ENCODE measurements around the gene CHRNA3.

Gene CHRNA3

GRCh38 chr15:78625606-78626280, 4.9 kb upstream of the CHRNA3 start:
- H3K9me3 ChIP-seq (ENCODE audit: control insufficient read depth, low read length), result no peaks in the 10 kb centered on the region
- WGBS, 2 experiments (ENCODE audit: insufficient coverage in 2 of 2), result 89 to 91% methylated on average over 8 to 9 of the region's 12 CpGs
- H3K4me3 ChIP-seq (ENCODE audit: extremely low read depth, insufficient read depth, low read length, poor library complexity, severe bottlenecking), result no peak overlapping the region
- no peaks in the 10 kb centered on the region for H3K4me1 ChIP-seq (ENCODE audit: control insufficient read depth, insufficient read depth, low read length, poor library complexity, severe bottlenecking)
- no peaks in the 10 kb centered on the region for H3K36me3 ChIP-seq (ENCODE audit: control insufficient read depth, insufficient read depth, low read length)
- H3K27ac ChIP-seq (ENCODE audit: low read depth, low read length, severe bottlenecking), result no peak overlapping the region

GRCh38 chr15:78624651-78625590, 4.1 kb upstream of the CHRNA3 start:
- Histone ChIP-seq H3K27ac (ENCODE audit: low read depth, low read length, severe bottlenecking) (no peak overlapping the region), H3K4me1 (ENCODE audit: control insufficient read depth, insufficient read depth, low read length, poor library complexity, severe bottlenecking) (no peaks in the 10 kb centered on the region), H3K36me3 (ENCODE audit: control insufficient read depth, insufficient read depth, low read length) (no peaks in the 10 kb centered on the region), H3K9me3 (ENCODE audit: control insufficient read depth, low read length) (no peaks in the 10 kb centered on the region), H3K4me3 (ENCODE audit: extremely low read depth, insufficient read depth, low read length, poor library complexity, severe bottlenecking) (no peak overlapping the region)
- WGBS, 2 experiments (ENCODE audit: insufficient coverage in 2 of 2), result 91 to 92% methylated on average over 10 to 12 of the region's 17 CpGs

- Histone ChIP-seq H3K36me3 (ENCODE audit: control insufficient read depth, insufficient read depth, low read length) (no peaks in the 10 kb centered on the region), H3K4me1 (ENCODE audit: control insufficient read depth, insufficient read depth, low read length, poor library complexity, severe bottlenecking) (no peaks in the 10 kb centered on the region), H3K27ac (ENCODE audit: low read depth, low read length, severe bottlenecking) (no peak overlapping the region), H3K4me3 (ENCODE audit: extremely low read depth, insufficient read depth, low read length, poor library complexity, severe bottlenecking) (no peak overlapping the region), H3K9me3 (ENCODE audit: control insufficient read depth, low read length) (no peaks in the 10 kb centered on the region)
- 88 to 89% methylated on average over 4 to 5 of the region's 7 CpGs for WGBS, 2 experiments (ENCODE audit: insufficient coverage in 2 of 2)
Observed at GRCh38 chr15:78623786-78624497, 3.1 kb upstream of the CHRNA3 start.

GRCh38 chr15:78621810-78622402, 1.1 kb upstream of the CHRNA3 start:
- Histone ChIP-seq H3K4me3 (ENCODE audit: extremely low read depth, insufficient read depth, low read length, poor library complexity, severe bottlenecking) (no peak overlapping the region), H3K27ac (ENCODE audit: low read depth, low read length, severe bottlenecking) (no peak overlapping the region), H3K9me3 (ENCODE audit: control insufficient read depth, low read length) (no peaks in the 10 kb centered on the region), H3K4me1 (ENCODE audit: control insufficient read depth, insufficient read depth, low read length, poor library complexity, severe bottlenecking) (no peaks in the 10 kb centered on the region), H3K36me3 (ENCODE audit: control insufficient read depth, insufficient read depth, low read length) (no peaks in the 10 kb centered on the region)
- 88 to 89% methylated on average over 6 to 10 of the region's 10 CpGs for WGBS, 2 experiments (ENCODE audit: insufficient coverage in 2 of 2)

GRCh38 chr15:78620021-78620526, 722 bp downstream of the CHRNA3 start:
- H3K4me3 ChIP-seq (ENCODE audit: extremely low read depth, insufficient read depth, low read length, poor library complexity, severe bottlenecking), result peak overlapping the region; percentile 48
- H3K9me3 ChIP-seq (ENCODE audit: control insufficient read depth, low read length), result no peaks in the 10 kb centered on the region
- no peaks in the 10 kb centered on the region for H3K36me3 ChIP-seq (ENCODE audit: control insufficient read depth, insufficient read depth, low read length)
- H3K4me1 ChIP-seq (ENCODE audit: control insufficient read depth, insufficient read depth, low read length, poor library complexity, severe bottlenecking), result no peaks in the 10 kb centered on the region
- 0 to 1% methylated on average over 9 to 20 of the region's 41 CpGs for WGBS, 2 experiments (ENCODE audit: insufficient coverage in 2 of 2)
- no peak overlapping the region for H3K27ac ChIP-seq (ENCODE audit: low read depth, low read length, severe bottlenecking)

- Histone ChIP-seq H3K36me3 (ENCODE audit: control insufficient read depth, insufficient read depth, low read length) (no peaks in the 10 kb centered on the region), H3K4me1 (ENCODE audit: control insufficient read depth, insufficient read depth, low read length, poor library complexity, severe bottlenecking) (no peaks in the 10 kb centered on the region), H3K27ac (ENCODE audit: low read depth, low read length, severe bottlenecking) (peak overlapping the region; percentile 49), H3K4me3 (ENCODE audit: extremely low read depth, insufficient read depth, low read length, poor library complexity, severe bottlenecking) (peak overlapping the region; percentile 48), H3K9me3 (ENCODE audit: control insufficient read depth, low read length) (no peaks in the 10 kb centered on the region)
- WGBS, 2 experiments (ENCODE audit: insufficient coverage in 2 of 2), result 65 to 72% methylated on average over 19 of the region's 20 CpGs
Observed at GRCh38 chr15:78619022-78619950, 1.5 kb downstream of the CHRNA3 start.

- no peak overlapping the region for H3K4me3 ChIP-seq (ENCODE audit: extremely low read depth, insufficient read depth, low read length, poor library complexity, severe bottlenecking)
- H3K4me1 ChIP-seq (ENCODE audit: control insufficient read depth, insufficient read depth, low read length, poor library complexity, severe bottlenecking), result no peaks in the 10 kb centered on the region
- H3K36me3 ChIP-seq (ENCODE audit: control insufficient read depth, insufficient read depth, low read length), result no peaks in the 10 kb centered on the region
- H3K27ac ChIP-seq (ENCODE audit: low read depth, low read length, severe bottlenecking), result peak overlapping the region; percentile 49
- no peaks in the 10 kb centered on the region for H3K9me3 ChIP-seq (ENCODE audit: control insufficient read depth, low read length)
- 51 to 67% methylated on average over 6 of the region's 8 CpGs for WGBS, 2 experiments (ENCODE audit: insufficient coverage in 2 of 2)
Observed at GRCh38 chr15:78618490-78618934, 2.3 kb downstream of the CHRNA3 start.

- no peaks in the 10 kb centered on the region for H3K4me1 ChIP-seq (ENCODE audit: control insufficient read depth, insufficient read depth, low read length, poor library complexity, severe bottlenecking)
- no peak overlapping the region for H3K4me3 ChIP-seq (ENCODE audit: extremely low read depth, insufficient read depth, low read length, poor library complexity, severe bottlenecking)
- WGBS, 2 experiments (ENCODE audit: insufficient coverage in 2 of 2), result 77 to 84% methylated on average over 7 to 8 of the region's 8 CpGs
- no peaks in the 10 kb centered on the region for H3K36me3 ChIP-seq (ENCODE audit: control insufficient read depth, insufficient read depth, low read length)
- H3K27ac ChIP-seq (ENCODE audit: low read depth, low read length, severe bottlenecking), result no peak overlapping the region
- no peaks in the 10 kb centered on the region for H3K9me3 ChIP-seq (ENCODE audit: control insufficient read depth, low read length)
Observed at GRCh38 chr15:78618064-78618463, 2.7 kb downstream of the CHRNA3 start.

- Histone ChIP-seq H3K4me1 (ENCODE audit: control insufficient read depth, insufficient read depth, low read length, poor library complexity, severe bottlenecking) (no peaks in the 10 kb centered on the region), H3K36me3 (ENCODE audit: control insufficient read depth, insufficient read depth, low read length) (no peaks in the 10 kb centered on the region), H3K4me3 (ENCODE audit: extremely low read depth, insufficient read depth, low read length, poor library complexity, severe bottlenecking) (no peak overlapping the region), H3K9me3 (ENCODE audit: control insufficient read depth, low read length) (no peaks in the 10 kb centered on the region), H3K27ac (ENCODE audit: low read depth, low read length, severe bottlenecking) (no peak overlapping the region)
- WGBS, 2 experiments (ENCODE audit: insufficient coverage in 2 of 2), result 82 to 93% methylated on average over 3 to 4 of the region's 5 CpGs
Observed at GRCh38 chr15:78617516-78617915, 3.3 kb downstream of the CHRNA3 start.

Measured in mesodermal cell (in vitro differentiated cells).